Measurements from ENCODE around the gene POLR3A.

POLR3A gene

DNA sequence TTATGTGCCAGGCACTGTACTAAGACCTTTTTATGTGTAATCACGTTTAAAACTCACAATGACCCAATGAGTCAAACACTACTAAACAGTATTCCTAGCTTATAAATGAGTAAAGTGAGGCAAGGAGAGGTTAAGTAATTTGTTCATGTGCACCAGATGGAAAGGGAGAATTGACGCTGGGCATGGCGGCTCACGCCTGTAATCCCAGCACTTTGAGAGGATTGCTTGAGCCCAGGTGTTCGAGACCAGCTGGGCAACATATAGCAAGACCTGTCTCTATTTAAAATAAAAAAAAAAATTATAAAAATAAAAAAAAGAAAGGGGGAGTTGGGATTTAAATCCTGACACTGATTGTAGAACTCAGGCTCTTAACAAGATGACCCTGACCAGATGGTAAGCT lies 56.0 kb downstream of the POLR3A start:
- Histone ChIP-seq H4K20me1 (ENCODE audit: low read depth, low read length) (no peaks in the 10 kb centered on the region), H3K79me2 (ENCODE audit: insufficient read depth, low read length) (no peaks in the 10 kb centered on the region), H3K27me3 (ENCODE audit: low read length) (no peaks in the 10 kb centered on the region), H3K9ac (ENCODE audit: low read length) (no peak overlapping the region), H3K9me2 (replicated peaks; ENCODE audit: insufficient read depth, low read length) (no peaks in the 10 kb centered on the region), H3K36me3 (ENCODE audit: low read length) (no peaks in the 10 kb centered on the region), H2AFZ (ENCODE audit: low read depth, low read length, severe bottlenecking) (no peak overlapping the region), H3K27ac (ENCODE audit: low read depth, low read length) (no peak overlapping the region), H3K9me3 (ENCODE audit: insufficient read depth, low read length) (no peaks in the 10 kb centered on the region), H3K4me3 (ENCODE audit: insufficient read depth, low read length, poor library complexity, severe bottlenecking) (no peak overlapping the region), H3K4me2 (ENCODE audit: low read depth, low read length, poor library complexity, severe bottlenecking) (no peak overlapping the region), H3F3A (ENCODE audit: insufficient read depth) (no peaks in the 10 kb centered on the region)
- TF ChIP-seq CTCF (IDR thresholded peaks at IDR 0.05; ENCODE audit: insufficient read depth, low read length, poor library complexity, severe bottlenecking) (no peak), EZH2phosphoT487 (conservative IDR thresholded peaks at IDR 0.05; ENCODE audit: low read length) (no peak)

DNA sequence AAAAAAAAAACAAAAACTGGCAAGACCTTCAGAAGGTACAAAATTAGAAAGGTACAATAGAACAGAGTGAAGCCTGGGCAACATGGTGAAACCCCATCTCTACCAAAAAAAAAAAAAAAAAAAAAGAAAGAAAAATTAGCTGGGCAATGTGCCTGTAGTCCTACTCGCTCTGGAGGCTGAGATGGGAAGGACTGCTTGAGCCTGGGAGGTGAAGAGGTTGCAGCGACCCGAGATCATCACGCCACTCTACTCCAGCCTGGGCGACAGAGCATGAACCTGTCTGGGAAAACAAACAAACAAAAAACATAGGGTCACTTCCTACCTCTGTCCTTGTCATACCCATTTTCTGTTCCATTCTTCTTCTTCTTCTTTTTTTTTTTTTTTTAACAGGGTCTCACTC lies 57.2 kb downstream of the POLR3A start:
- TF ChIP-seq CTCF (IDR thresholded peaks at IDR 0.05; ENCODE audit: insufficient read depth, low read length, poor library complexity, severe bottlenecking) (no peak), EZH2phosphoT487 (conservative IDR thresholded peaks at IDR 0.05; ENCODE audit: low read length) (no peak)
- Histone ChIP-seq H3K9me3 (ENCODE audit: insufficient read depth, low read length) (no peaks in the 10 kb centered on the region), H4K20me1 (ENCODE audit: low read depth, low read length) (no peaks in the 10 kb centered on the region), H3K27me3 (ENCODE audit: low read length) (no peaks in the 10 kb centered on the region), H3K9ac (ENCODE audit: low read length) (no peak overlapping the region), H3K4me3 (ENCODE audit: insufficient read depth, low read length, poor library complexity, severe bottlenecking) (no peak overlapping the region), H3K79me2 (ENCODE audit: insufficient read depth, low read length) (no peaks in the 10 kb centered on the region), H3K4me2 (ENCODE audit: low read depth, low read length, poor library complexity, severe bottlenecking) (no peak overlapping the region), H3K27ac (ENCODE audit: low read depth, low read length) (no peak overlapping the region), H2AFZ (ENCODE audit: low read depth, low read length, severe bottlenecking) (no peak overlapping the region), H3F3A (ENCODE audit: insufficient read depth) (no peaks in the 10 kb centered on the region), H3K9me2 (replicated peaks; ENCODE audit: insufficient read depth, low read length) (no peaks in the 10 kb centered on the region), H3K36me3 (ENCODE audit: low read length) (no peaks in the 10 kb centered on the region)

DNA sequence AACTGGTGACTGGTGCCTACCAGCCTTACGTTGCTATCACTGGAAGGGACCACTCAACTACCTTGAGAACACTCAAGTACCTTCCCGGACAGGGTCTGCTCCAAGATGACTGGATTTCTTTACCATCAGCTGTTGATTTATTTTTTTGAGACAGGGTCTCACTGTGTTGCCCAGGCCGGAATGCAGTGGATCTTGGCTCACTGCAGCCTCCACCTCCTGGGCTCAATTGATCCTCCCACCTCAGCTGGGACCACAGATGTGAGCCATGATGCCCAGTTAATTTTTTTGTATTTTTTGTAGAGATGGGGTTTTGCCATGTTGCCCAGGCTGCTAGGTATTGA lies 57.5 kb downstream of the POLR3A start:
- Histone ChIP-seq H4K20me1 (ENCODE audit: low read depth, low read length) (no peaks in the 10 kb centered on the region), H3K27me3 (ENCODE audit: low read length) (no peaks in the 10 kb centered on the region), H3K27ac (ENCODE audit: low read depth, low read length) (no peak overlapping the region), H3K4me3 (ENCODE audit: insufficient read depth, low read length, poor library complexity, severe bottlenecking) (no peak overlapping the region), H3K9me2 (replicated peaks; ENCODE audit: insufficient read depth, low read length) (no peaks in the 10 kb centered on the region), H2AFZ (ENCODE audit: low read depth, low read length, severe bottlenecking) (no peak overlapping the region), H3K36me3 (ENCODE audit: low read length) (no peaks in the 10 kb centered on the region), H3K9me3 (ENCODE audit: insufficient read depth, low read length) (no peaks in the 10 kb centered on the region), H3K9ac (ENCODE audit: low read length) (no peak overlapping the region), H3K4me2 (ENCODE audit: low read depth, low read length, poor library complexity, severe bottlenecking) (no peak overlapping the region), H3K79me2 (ENCODE audit: insufficient read depth, low read length) (no peaks in the 10 kb centered on the region), H3F3A (ENCODE audit: insufficient read depth) (no peaks in the 10 kb centered on the region)
- TF ChIP-seq EZH2phosphoT487 (conservative IDR thresholded peaks at IDR 0.05; ENCODE audit: low read length) (no peak), CTCF (IDR thresholded peaks at IDR 0.05; ENCODE audit: insufficient read depth, low read length, poor library complexity, severe bottlenecking) (no peak)

Data from SU-DHL-6 (cell line).